ENCODE data around the gene DBF4. TPM values are rescaled to one million over a fixed set of nuclear protein-coding genes. Genes with fewer than 3 reads are reported as not detected.

Gene DBF4
- total and polyA plus RNA-seq, 2 of the 13 experiments (the other 11 are each of a cell fraction or from before 2014, with no cell fraction given) = 5.0 to 64.4 TPM

DNA sequence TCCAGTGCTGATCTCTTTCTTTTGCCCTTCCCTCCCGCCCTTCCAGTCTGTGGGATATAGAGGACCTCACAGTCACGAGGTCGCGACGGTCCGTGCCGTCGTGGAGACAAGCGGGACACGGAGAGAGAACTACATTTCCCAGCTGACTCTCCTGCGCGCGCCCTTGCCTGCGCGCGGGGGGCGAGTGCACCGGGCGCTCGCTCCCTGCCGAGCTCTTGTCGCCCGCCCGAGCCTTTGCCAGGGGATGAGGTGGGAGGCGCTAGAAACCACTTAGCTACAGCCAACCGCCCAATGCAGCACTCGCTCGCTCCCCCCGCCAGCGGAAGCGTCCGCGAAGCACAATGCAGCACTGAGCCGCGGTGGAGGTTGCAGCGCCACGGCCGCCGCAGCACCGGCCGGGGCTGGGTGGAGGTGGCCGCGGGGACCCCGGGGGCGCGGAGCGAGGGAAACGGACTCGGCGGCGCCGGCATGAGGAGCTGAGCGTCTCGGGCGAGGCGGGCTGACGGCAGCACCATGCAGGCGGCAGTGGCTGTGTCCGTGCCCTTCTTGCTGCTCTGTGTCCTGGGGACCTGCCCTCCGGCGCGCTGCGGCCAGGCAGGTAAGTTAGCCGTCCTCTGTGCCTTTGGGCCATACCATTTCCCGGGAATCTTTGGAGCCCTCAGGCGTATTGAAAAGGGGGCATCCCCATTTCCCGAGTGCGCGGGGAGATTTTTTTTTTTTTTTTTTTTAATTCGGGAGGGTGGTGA is 57.8 kb downstream of the DBF4 start, which contains the start of gene ADAM22 (continued):
- TF ChIP-seq, protein P1, sequence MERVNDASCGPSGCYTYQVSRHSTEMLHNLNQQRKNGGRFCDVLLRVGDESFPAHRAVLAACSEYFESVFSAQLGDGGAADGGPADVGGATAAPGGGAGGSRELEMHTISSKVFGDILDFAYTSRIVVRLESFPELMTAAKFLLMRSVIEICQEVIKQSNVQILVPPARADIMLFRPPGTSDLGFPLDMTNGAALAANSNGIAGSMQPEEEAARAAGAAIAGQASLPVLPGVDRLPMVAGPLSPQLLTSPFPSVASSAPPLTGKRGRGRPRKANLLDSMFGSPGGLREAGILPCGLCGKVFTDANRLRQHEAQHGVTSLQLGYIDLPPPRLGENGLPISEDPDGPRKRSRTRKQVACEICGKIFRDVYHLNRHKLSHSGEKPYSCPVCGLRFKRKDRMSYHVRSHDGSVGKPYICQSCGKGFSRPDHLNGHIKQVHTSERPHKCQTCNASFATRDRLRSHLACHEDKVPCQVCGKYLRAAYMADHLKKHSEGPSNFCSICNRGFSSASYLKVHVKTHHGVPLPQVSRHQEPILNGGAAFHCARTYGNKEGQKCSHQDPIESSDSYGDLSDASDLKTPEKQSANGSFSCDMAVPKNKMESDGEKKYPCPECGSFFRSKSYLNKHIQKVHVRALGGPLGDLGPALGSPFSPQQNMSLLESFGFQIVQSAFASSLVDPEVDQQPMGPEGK (CRISPR knock-in tag; IDR thresholded peaks at IDR 0.05) = peak; percentile 81
- TF ChIP-seq, protein P2, sequence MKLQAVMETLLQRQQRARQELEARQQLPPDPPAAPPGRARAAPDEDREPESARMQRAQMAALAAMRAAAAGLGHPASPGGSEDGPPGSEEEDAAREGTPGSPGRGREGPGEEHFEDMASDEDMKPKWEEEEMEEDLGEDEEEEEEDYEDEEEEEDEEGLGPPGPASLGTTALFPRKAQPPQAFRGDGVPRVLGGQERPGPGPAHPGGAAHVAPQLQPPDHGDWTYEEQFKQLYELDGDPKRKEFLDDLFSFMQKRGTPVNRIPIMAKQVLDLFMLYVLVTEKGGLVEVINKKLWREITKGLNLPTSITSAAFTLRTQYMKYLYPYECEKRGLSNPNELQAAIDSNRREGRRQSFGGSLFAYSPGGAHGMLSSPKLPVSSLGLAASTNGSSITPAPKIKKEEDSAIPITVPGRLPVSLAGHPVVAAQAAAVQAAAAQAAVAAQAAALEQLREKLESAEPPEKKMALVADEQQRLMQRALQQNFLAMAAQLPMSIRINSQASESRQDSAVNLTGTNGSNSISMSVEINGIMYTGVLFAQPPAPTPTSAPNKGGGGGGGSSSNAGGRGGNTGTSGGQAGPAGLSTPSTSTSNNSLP (IDR thresholded peaks at IDR 0.05; ENCODE audit: low read depth, low read length) = no peak
- no peak for TF ChIP-seq SOX6 (IDR thresholded peaks at IDR 0.05)
- TF ChIP-seq SOX6 (CRISPR knock-in tag; IDR thresholded peaks at IDR 0.05) = peak; percentile 66; the same call in 1 of the 2 replicates
- TF ChIP-seq, protein P3, sequence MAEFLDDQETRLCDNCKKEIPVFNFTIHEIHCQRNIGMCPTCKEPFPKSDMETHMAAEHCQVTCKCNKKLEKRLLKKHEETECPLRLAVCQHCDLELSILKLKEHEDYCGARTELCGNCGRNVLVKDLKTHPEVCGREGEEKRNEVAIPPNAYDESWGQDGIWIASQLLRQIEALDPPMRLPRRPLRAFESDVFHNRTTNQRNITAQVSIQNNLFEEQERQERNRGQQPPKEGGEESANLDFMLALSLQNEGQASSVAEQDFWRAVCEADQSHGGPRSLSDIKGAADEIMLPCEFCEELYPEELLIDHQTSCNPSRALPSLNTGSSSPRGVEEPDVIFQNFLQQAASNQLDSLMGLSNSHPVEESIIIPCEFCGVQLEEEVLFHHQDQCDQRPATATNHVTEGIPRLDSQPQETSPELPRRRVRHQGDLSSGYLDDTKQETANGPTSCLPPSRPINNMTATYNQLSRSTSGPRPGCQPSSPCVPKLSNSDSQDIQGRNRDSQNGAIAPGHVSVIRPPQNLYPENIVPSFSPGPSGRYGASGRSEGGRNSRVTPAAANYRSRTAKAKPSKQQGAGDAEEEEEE (CRISPR knock-in tag; IDR thresholded peaks at IDR 0.05; ENCODE audit: borderline replicate concordance) = 0 out of 2 replicates have a peak, but pooled peaks have one; percentile 32
- TF ChIP-seq, protein P4, sequence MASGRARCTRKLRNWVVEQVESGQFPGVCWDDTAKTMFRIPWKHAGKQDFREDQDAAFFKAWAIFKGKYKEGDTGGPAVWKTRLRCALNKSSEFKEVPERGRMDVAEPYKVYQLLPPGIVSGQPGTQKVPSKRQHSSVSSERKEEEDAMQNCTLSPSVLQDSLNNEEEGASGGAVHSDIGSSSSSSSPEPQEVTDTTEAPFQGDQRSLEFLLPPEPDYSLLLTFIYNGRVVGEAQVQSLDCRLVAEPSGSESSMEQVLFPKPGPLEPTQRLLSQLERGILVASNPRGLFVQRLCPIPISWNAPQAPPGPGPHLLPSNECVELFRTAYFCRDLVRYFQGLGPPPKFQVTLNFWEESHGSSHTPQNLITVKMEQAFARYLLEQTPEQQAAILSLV (CRISPR knock-in tag; IDR thresholded peaks at IDR 0.05; ENCODE audit: borderline replicate concordance) = peak; percentile 89; the same call in 1 of the 2 replicates
- TF ChIP-seq, protein P5, sequence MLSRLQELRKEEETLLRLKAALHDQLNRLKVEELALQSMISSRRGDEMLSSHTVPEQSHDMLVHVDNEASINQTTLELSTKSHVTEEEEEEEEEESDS (CRISPR knock-in tag; IDR thresholded peaks at IDR 0.05; ENCODE audit: borderline replicate concordance) = no peak
- peak; percentile 74; the same call in 1 of the 2 replicates for TF ChIP-seq FOXC1 (CRISPR knock-in tag; IDR thresholded peaks at IDR 0.05; ENCODE audit: borderline replicate concordance)
- peak; percentile 73 for TF ChIP-seq HNRNPLL (IDR thresholded peaks at IDR 0.05; ENCODE audit: low read depth, low read length, poor library complexity, severe bottlenecking)
- 0 out of 2 replicates have a peak, but pooled peaks have one; percentile 23 for TF ChIP-seq ZNF790 (CRISPR knock-in tag; IDR thresholded peaks at IDR 0.05; ENCODE audit: borderline replicate concordance)
- no peak; the same call in 1 of the 2 replicates for TF ChIP-seq NFYC (CRISPR knock-in tag; IDR thresholded peaks at IDR 0.05)
- TF ChIP-seq ZNF777 (CRISPR knock-in tag; IDR thresholded peaks at IDR 0.05) = peak; percentile 98
- TF ChIP-seq ZNF670 (CRISPR knock-in tag; IDR thresholded peaks at IDR 0.05; ENCODE audit: borderline replicate concordance) = peak; percentile 47; the same call in 1 of the 2 replicates
- no peak for TF ChIP-seq NR3C1 (CRISPR knock-in tag; IDR thresholded peaks at IDR 0.05)
- no peak; the same call in 1 of the 2 replicates for TF ChIP-seq JUND (CRISPR knock-in tag; IDR thresholded peaks at IDR 0.05)
- TF ChIP-seq ZNF550 (CRISPR knock-in tag; IDR thresholded peaks at IDR 0.05; ENCODE audit: borderline replicate concordance) = no peak
- 0 out of 2 replicates have a peak, but pooled peaks have one; percentile 39 for TF ChIP-seq PHF20 (CRISPR knock-in tag; IDR thresholded peaks at IDR 0.05)
- TF ChIP-seq MXD4 (CRISPR knock-in tag; IDR thresholded peaks at IDR 0.05) = peak; percentile 74
- TF ChIP-seq STAG1 (CRISPR knock-in tag; IDR thresholded peaks at IDR 0.05) = peak; percentile 44
- TF ChIP-seq ETV6 (CRISPR knock-in tag; conservative IDR thresholded peaks at IDR 0.05) = 0 out of 2 replicates have a peak, but pooled peaks have one; percentile 74
